ENCODE data around the gene ARHGAP29. TPM values are rescaled to one million over a fixed set of nuclear protein-coding genes. Genes with fewer than 3 reads are reported as not detected.
"Not testable (repeated sequence)": the region's sequence is repeated elsewhere in the genome, so short reads cannot be mapped to it uniquely, and the experiment has no call there.

ARHGAP29 gene
- total RNA-seq, 3 donors from 2014 or later: 0.16 to 0.33 (median 0.26) TPM

DNA sequence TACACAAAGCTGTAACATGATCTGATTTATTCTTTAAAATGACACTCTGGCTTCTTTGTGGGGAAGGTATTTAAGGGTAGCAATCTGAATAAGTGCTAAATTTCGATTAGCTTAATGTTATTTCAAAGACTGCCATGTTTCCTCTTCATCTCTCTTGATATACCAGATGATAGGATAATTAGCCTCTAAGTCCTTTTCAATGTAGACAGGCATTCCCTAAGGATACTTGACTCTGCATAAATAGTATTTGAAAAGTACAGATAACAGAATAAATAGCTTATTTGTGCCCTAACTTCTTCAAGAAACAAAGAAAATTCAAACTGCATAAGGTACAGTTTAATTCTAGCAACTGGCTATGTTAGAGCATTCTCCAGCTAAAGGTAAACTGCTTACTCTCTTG, 46.2 kb downstream of the ARHGAP29 start:
- no peak for ATAC-seq
- DNase-seq: no peak
- Mint-ChIP-seq H3K4me3 (no peak overlapping the region), H3K4me1 (ENCODE audit: low read depth) (no peaks in the 10 kb centered on the region), H3K36me3 (ENCODE audit: insufficient read depth) (no peaks in the 10 kb centered on the region), H3K27me3 (ENCODE audit: low read depth) (peaks cover 11% of the 10 kb centered on the region), H3K9me3 (no peaks in the 10 kb centered on the region)

DNA sequence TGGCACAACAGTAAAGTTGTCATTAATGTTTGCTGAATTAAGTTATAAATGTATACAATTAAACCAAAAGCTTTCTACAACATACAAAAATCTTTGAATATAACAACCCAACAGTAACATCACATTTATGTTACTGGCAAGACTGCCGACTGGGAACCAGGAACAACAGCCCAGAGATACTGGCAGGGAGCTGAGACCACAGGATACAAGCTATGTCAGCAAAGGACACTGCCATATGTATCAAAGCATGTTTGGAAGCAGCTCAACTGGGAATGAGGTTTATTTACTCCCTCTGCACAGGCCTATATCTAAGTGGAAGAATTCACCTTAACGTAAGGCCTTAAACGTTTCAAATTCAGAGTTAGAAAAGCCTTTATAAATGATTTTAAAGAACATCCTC, 50.4 kb downstream of the ARHGAP29 start:
- no peak overlapping the region for H3K4me3 Mint-ChIP-seq
- no peaks in the 10 kb centered on the region for H3K36me3 Mint-ChIP-seq (ENCODE audit: insufficient read depth)
- no peak for DNase-seq
- no peak for ATAC-seq
- H3K9me3 Mint-ChIP-seq: no peaks in the 10 kb centered on the region
- peaks cover 15% of the 10 kb centered on the region for H3K27me3 Mint-ChIP-seq (ENCODE audit: low read depth)
- H3K4me1 Mint-ChIP-seq (ENCODE audit: low read depth): no peaks in the 10 kb centered on the region

GRCh38 chr1:94183197-94183815, 54.1 kb downstream of the ARHGAP29 start:
- H3K4me1 Mint-ChIP-seq (ENCODE audit: low read depth): no peaks in the 10 kb centered on the region
- H3K36me3 Mint-ChIP-seq (ENCODE audit: insufficient read depth): no peaks in the 10 kb centered on the region
- ATAC-seq (no peak), DNase-seq (no peak)
- no peak overlapping the region for H3K4me3 Mint-ChIP-seq
- no peaks in the 10 kb centered on the region for H3K9me3 Mint-ChIP-seq
- peaks cover 11% of the 10 kb centered on the region for H3K27me3 Mint-ChIP-seq (ENCODE audit: low read depth)

GRCh38 chr1:94182191-94182590, 55.2 kb downstream of the ARHGAP29 start:
- Mint-ChIP-seq H3K4me1 (ENCODE audit: low read depth) (no peaks in the 10 kb centered on the region), H3K4me3 (no peak overlapping the region), H3K36me3 (ENCODE audit: insufficient read depth) (no peaks in the 10 kb centered on the region), H3K27me3 (ENCODE audit: low read depth) (peaks cover 11% of the 10 kb centered on the region), H3K9me3 (no peaks in the 10 kb centered on the region)
- no peak for DNase-seq
- no peak for ATAC-seq

DNA sequence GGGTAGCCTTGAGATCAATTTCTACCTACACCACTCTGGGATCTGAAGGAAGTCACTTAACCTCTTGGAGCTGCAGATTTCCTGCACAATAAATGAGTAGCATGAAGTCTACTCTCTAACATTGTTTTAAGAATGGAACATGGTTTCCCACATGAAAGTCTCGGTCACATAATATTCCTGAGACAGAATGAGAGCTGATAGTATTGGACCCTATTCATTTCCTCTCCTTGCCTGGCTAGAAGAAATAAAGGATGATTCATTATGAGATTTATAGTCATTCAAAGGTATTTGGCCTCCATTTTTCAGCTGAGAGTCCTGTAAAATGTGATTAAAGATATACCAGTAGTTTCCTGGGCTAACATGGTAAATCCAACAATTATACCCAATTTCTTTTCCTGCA, 56.7 kb downstream of the ARHGAP29 start:
- H3K4me1 Mint-ChIP-seq (ENCODE audit: low read depth): no peaks in the 10 kb centered on the region
- H3K27me3 Mint-ChIP-seq (ENCODE audit: low read depth): peaks cover 11% of the 10 kb centered on the region
- H3K9me3 Mint-ChIP-seq: no peaks in the 10 kb centered on the region
- H3K36me3 Mint-ChIP-seq (ENCODE audit: insufficient read depth): no peaks in the 10 kb centered on the region
- ATAC-seq (no peak), DNase-seq (no peak)
- no peak overlapping the region for H3K4me3 Mint-ChIP-seq

- H3K4me3 Mint-ChIP-seq: no peak overlapping the region
- DNase-seq: no peak
- no peaks in the 10 kb centered on the region for H3K36me3 Mint-ChIP-seq (ENCODE audit: insufficient read depth)
- H3K9me3 Mint-ChIP-seq: no peaks in the 10 kb centered on the region
- H3K27me3 Mint-ChIP-seq (ENCODE audit: low read depth): peaks cover 11% of the 10 kb centered on the region
- ATAC-seq: no peak
- no peaks in the 10 kb centered on the region for H3K4me1 Mint-ChIP-seq (ENCODE audit: low read depth)
Measured at GRCh38 chr1:94178901-94179300, 58.5 kb downstream of the ARHGAP29 start.

DNA sequence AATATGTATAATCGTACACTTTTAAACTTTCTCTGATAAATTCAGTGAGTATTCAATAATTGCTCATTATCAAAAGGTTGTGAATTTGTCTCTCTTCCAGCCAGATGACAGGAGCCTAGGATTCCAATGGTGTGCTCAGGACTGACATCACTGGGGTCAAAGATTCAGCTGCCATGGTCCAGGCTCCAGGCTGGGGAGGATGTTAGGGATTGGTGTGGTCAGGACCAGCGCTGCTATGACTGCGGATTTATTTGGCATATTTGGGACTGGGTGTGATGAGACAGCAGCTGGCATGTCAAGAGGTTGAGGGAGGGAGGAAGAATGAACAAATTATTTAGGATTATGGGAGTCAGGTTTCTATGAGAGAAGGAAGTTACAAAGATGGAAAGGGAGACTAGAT, 68.3 kb downstream of the ARHGAP29 start:
- Mint-ChIP-seq H3K4me3 (no peak overlapping the region), H3K4me1 (ENCODE audit: low read depth) (no peaks in the 10 kb centered on the region), H3K36me3 (ENCODE audit: insufficient read depth) (no peaks in the 10 kb centered on the region), H3K9me3 (no peaks in the 10 kb centered on the region), H3K27me3 (ENCODE audit: low read depth) (peaks cover 5% of the 10 kb centered on the region)
- DNase-seq (no peak), ATAC-seq (no peak)

- Mint-ChIP-seq H3K27me3 (ENCODE audit: low read depth) (peaks cover 19% of the 10 kb centered on the region), H3K9me3 (no peaks in the 10 kb centered on the region), H3K4me1 (ENCODE audit: low read depth) (no peaks in the 10 kb centered on the region), H3K4me3 (no peak overlapping the region), H3K36me3 (ENCODE audit: insufficient read depth) (no peaks in the 10 kb centered on the region)
- DNase-seq (no peak), ATAC-seq (no peak)
Measured at GRCh38 chr1:94165843-94166242, 71.5 kb downstream of the ARHGAP29 start.

DNA sequence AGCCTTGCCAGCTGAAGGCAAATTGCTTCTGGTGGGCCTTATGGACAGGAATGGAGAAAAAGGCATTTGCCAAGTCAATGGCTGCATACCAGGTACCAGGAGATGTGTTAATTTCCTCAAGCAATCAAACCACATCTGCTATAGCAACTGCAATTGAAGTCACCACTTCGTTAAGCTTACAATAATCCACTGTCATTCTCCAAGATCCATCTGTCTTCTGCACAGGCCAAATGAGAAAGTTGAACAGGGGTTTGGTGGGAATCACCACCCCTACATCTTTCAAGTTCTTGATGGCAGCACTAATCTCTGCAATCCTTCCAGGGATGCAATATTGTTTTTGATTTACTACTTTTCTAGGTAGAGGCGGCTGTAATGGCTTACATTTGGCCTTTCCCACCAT, 72.5 kb downstream of the ARHGAP29 start:
- H3K4me1 Mint-ChIP-seq (ENCODE audit: low read depth); H3K9me3 Mint-ChIP-seq; ATAC-seq; H3K4me3 Mint-ChIP-seq; H3K36me3 Mint-ChIP-seq (ENCODE audit: insufficient read depth); DNase-seq: not testable (repeated sequence)
- peaks cover 19% of the 10 kb centered on the region for H3K27me3 Mint-ChIP-seq (ENCODE audit: low read depth)

DNA sequence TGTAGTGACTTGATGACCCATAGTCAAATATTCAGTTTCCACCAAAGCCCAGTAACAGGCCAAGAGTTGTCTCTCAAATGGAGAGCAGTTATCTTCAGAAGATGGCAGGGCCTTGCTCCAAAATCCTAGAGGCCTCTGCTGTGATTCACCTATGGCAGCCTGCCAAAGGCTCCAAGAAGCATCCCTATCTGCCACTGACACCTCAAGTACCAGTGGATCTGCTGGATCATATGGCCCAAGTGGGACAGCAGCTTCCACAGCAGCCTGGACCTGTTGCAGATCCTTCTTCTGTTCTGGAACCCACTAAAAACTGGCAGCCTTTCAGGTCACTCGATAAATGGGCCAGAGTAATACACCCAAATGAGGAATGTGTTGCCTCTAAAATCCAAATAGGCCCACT, 73.3 kb downstream of the ARHGAP29 start:
- not testable (repeated sequence) for H3K36me3 Mint-ChIP-seq (ENCODE audit: insufficient read depth); H3K4me3 Mint-ChIP-seq; ATAC-seq; H3K4me1 Mint-ChIP-seq (ENCODE audit: low read depth); H3K9me3 Mint-ChIP-seq; DNase-seq
- peaks cover 17% of the 10 kb centered on the region for H3K27me3 Mint-ChIP-seq (ENCODE audit: low read depth)

DNA sequence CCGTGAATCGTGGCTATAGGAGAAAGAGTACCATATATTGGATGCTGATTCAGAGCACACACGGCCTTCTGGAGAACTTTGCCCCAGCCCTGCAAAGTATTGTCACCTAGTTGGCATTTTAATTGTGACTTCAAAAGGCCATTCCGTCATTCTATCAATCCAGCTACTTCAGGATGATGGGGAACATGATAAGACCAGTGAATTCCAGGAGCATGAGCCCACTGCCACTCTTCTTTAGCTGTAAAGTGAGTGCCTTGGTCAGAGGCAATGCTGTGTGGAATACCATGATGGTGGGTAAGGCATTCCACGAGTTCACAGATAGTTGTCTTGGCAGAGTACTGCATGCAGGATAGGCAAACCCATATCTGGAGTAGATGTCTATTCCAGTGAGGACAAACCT, 74.1 kb downstream of the ARHGAP29 start:
- not testable (repeated sequence) for ATAC-seq; H3K36me3 Mint-ChIP-seq (ENCODE audit: insufficient read depth); H3K4me3 Mint-ChIP-seq; H3K9me3 Mint-ChIP-seq; H3K4me1 Mint-ChIP-seq (ENCODE audit: low read depth); DNase-seq
- peaks cover 16% of the 10 kb centered on the region for H3K27me3 Mint-ChIP-seq (ENCODE audit: low read depth)

- ATAC-seq: no peak
Measured at GRCh38 chr1:94160811-94161210, 76.6 kb downstream of the ARHGAP29 start.

DNA sequence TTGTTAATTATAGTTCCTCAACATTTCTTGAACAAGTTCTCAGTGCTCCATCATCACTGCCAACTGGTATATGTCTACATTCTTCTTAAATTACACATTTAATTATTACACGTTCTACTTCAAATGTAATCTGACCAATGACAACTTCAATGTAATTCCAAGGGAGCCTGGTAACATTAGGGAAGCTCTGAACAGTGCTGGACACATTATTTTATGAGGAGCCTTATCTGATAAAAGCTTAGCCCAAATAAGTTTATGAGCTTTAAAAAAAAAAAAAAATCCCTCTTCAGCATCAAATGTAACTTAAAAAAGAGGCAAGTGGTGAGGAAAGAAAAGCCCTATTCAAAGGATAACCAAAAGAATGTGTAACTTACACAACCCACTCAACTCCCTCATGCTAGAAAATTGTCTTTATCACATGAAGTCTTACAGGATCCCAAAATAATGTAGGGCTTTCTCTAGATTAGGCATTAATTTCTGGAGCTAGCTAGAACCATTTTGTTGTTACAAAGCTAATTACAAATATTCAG, 81.2 kb downstream of the ARHGAP29 start:
- Mint-ChIP-seq H3K4me3 (no peak overlapping the region), H3K36me3 (ENCODE audit: insufficient read depth) (no peaks in the 10 kb centered on the region), H3K27me3 (ENCODE audit: low read depth) (peaks cover 4% of the 10 kb centered on the region), H3K9me3 (peaks cover 4% of the 10 kb centered on the region), H3K4me1 (ENCODE audit: low read depth) (no peaks in the 10 kb centered on the region)
- ATAC-seq (no peak), DNase-seq (no peak)

More at GRCh38 chr1:94160811-94161210, 76.6 kb downstream of the ARHGAP29 start:
- Mint-ChIP-seq H3K4me3 (no peak overlapping the region), H3K4me1 (ENCODE audit: low read depth) (no peaks in the 10 kb centered on the region), H3K36me3 (ENCODE audit: insufficient read depth) (no peaks in the 10 kb centered on the region), H3K9me3 (peaks cover 3% of the 10 kb centered on the region), H3K27me3 (ENCODE audit: low read depth) (peaks cover 16% of the 10 kb centered on the region)
- no peak for DNase-seq

DNA sequence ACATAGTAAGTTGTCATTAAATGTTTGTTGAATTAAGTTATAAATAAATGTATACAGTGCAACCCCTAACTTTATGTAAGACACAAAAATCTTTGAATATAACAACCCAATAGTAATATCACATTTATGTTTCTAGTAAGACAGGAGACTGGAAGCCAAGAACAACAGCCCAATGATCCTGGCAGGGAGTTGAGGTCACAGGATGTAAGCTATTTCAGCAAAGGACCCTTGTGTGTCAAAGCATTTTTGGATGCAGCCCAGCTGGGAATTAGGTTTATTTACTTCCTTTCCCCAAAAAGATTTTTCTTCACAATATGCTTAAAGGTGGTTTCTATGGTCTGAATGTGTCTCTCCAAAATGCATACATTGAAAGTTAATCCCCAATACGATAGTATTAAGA, 82.4 kb downstream of the ARHGAP29 start:
- Mint-ChIP-seq H3K36me3 (ENCODE audit: insufficient read depth) (no peaks in the 10 kb centered on the region), H3K9me3 (peaks cover 4% of the 10 kb centered on the region), H3K4me3 (no peak overlapping the region), H3K27me3 (ENCODE audit: low read depth) (peaks cover 4% of the 10 kb centered on the region), H3K4me1 (ENCODE audit: low read depth) (no peaks in the 10 kb centered on the region)
- no peak for ATAC-seq
- DNase-seq: no peak

DNA sequence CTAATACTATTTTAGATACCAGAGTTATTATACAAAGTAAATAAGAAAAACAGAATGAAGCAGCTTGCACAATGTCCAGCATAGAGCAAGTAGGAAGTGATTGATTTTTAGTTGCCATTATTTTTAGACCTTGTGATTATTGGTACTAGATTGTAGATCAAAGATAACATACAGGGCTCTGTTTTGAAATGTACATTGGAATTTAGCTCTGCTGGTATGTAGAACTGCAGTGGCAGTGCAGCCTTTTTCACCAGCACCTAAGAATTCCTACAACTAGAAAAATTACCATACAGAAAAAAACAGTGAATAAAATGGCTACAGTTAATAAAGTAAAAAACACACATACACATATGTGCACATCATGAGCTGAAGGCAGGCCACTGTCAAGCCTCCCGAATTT, 84.3 kb downstream of the ARHGAP29 start:
- Mint-ChIP-seq H3K4me1 (ENCODE audit: low read depth) (no peaks in the 10 kb centered on the region), H3K4me3 (no peak overlapping the region), H3K36me3 (ENCODE audit: insufficient read depth) (no peaks in the 10 kb centered on the region), H3K9me3 (peaks cover 4% of the 10 kb centered on the region), H3K27me3 (ENCODE audit: low read depth) (peaks cover 4% of the 10 kb centered on the region)
- DNase-seq (no peak), ATAC-seq (no peak)
